ENCODE measurements around the gene MRPL58. TPM values are rescaled to one million over a fixed set of nuclear protein-coding genes. Genes with fewer than 3 reads are reported as not detected.

Gene MRPL58
- total RNA-seq, 1 experiment from 2014 or later: 148 TPM

DNA sequence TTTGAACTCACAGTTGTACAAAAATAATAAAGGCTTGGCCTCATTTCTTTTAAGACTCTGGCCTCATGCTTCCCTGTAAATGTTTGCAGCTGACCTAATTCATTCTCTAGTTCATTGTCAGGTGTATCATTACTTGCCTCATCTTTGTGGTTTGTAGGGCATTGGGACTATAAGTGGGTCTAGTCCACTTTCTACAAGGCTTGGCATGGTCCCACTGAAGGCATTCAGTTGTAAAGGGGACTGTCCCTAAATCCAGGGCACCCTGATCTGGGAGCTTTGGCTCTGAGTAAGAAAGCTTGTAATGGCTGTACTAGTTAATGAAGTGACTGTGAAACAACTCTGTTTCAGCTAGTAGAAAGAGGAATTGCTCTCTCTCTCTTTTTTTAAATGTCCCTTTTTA is 37.2 kb downstream of the MRPL58 start:
- Histone ChIP-seq H3K36me3 (peaks cover 44% of the 10 kb centered on the region), H3K27me3 (no peaks in the 10 kb centered on the region), H3K9me3 (no peaks in the 10 kb centered on the region), H3K4me3 (no peak overlapping the region)
- no peak for DNase-seq

DNA sequence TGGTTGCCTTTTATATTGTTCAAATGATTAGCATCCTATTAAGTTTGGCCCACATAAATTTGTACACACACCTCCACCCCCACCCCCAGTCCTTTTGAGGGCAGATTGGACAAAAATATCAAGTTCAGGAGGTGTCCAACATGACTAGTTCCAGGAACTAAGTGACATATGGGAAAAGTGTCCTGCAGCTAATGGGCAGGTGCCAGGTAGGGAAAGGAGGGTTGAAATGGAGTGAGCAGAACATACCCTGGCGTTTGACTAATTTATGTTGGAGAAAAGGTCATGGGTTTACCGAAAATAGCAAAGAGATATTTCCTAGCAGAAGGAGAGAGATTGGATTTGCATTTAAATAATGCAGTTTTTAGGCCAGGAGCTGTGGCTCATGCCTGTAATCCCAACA is 39.5 kb downstream of the MRPL58 start:
- no peak overlapping the region for H3K4me3 ChIP-seq
- H3K27me3 ChIP-seq: no peaks in the 10 kb centered on the region
- H3K9me3 ChIP-seq: no peaks in the 10 kb centered on the region
- DNase-seq: no peak
- peaks cover 52% of the 10 kb centered on the region for H3K36me3 ChIP-seq

GRCh38 chr17:75059369-75060345 is 47.2 kb downstream of the MRPL58 start:
- Histone ChIP-seq H3K36me3 (peaks cover 55% of the 10 kb centered on the region), H3K9me3 (no peaks in the 10 kb centered on the region), H3K4me3 (no peak overlapping the region), H3K27me3 (no peaks in the 10 kb centered on the region)
- no peak for DNase-seq

DNA sequence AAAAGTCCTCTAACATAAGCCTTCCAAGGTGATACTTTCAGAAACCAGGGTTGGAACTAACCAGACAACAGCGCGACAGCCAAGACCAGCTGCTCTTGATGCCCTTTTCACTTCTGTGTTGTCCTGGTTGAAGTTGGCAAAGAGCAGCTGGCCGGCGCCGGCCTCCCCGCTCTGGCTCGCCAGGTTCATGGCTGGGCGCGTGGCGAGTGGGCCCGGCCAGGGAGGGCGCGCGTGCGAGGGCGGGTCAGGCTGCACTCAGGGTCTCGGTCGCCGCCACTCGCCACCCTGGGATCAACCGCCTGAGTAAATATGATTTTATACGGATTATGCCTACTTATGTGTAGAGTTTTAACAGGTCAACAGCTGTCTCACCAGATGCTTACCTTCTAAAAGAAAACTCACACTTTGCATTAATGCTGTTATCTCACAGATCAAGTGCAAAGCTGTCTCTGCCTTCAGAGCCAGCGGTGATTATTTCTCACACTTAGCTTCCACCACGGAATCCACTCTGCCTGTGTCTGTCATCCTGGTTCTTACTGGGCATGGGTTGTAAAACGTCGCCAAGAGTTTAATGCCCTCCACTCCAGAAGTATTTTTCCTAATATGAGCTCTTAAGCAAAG is 48.1 kb downstream of the MRPL58 start:
- H3K36me3 ChIP-seq: peaks cover 46% of the 10 kb centered on the region
- no peak for DNase-seq
- H3K4me3 ChIP-seq: no peak overlapping the region
- no peaks in the 10 kb centered on the region for H3K9me3 ChIP-seq
- H3K27me3 ChIP-seq: no peaks in the 10 kb centered on the region

DNA sequence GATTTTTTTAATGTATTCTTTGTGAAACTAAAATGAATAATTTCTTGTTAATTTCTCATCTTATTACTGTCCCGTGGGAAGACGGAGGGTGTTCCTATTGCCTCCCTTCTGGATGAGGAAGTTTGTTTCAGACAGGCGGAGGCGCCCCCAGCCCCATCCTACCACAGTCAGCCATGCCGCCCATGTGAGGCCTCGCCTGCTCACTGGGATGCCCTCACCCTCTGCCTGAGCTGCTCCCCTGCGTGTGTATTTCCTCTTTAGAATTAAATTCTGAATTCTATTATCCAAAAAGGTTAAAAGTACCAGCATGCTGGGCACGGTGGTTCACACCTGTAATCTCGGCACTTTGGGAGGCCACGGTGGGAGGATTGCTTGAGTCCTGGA is 48.6 kb downstream of the MRPL58 start:
- Histone ChIP-seq H3K9me3 (no peaks in the 10 kb centered on the region), H3K27me3 (no peaks in the 10 kb centered on the region), H3K4me3 (no peak overlapping the region), H3K36me3 (peaks cover 46% of the 10 kb centered on the region)
- DNase-seq: no peak

GRCh38 chr17:75061618-75062017 is 49.1 kb downstream of the MRPL58 start:
- Histone ChIP-seq H3K36me3 (peaks cover 46% of the 10 kb centered on the region), H3K27me3 (no peaks in the 10 kb centered on the region), H3K4me3 (no peak overlapping the region), H3K9me3 (no peaks in the 10 kb centered on the region)
- DNase-seq: no peak

DNA sequence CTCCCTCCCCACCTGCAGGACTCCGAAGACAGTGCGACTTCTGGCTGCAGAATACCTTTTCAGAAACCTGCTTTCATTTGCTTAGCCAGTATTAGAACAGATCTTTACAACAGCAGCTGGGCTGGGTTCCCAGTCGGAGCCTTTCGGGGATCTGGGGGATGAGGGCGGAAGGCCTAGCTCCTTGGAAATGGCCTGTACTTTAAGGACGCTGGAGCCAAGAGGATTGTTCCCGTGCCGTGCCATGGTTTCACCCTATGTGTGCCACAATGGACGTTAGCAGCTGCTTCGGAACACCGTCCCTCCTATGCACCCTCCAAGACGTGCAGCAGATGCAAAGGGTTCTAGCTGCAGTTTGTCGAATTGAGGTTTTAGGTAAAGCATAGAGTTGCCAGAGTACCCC is 50.7 kb downstream of the MRPL58 start:
- Histone ChIP-seq H3K4me3 (no peak overlapping the region), H3K27me3 (no peaks in the 10 kb centered on the region), H3K36me3 (peaks cover 37% of the 10 kb centered on the region), H3K9me3 (no peaks in the 10 kb centered on the region)
- DNase-seq: no peak

DNA sequence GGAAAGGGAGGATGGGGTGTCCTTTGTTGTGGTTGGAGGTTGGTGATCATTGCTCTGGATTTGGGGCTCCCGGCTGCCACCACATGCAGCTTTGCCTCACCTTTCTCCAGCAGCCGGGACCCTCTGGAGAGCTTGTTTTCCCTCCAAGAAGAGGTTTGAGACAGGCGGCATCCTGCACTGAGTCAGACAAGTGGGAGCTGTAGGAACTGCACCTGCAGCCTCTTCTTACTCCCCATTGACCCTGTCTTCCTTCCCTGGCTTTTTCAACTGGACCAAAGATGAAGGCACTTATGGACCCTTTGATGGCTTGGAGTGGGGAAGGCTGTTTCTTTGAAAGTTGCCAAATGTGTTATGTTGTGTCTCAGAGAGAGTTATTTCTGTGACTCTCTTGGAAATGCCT is 51.2 kb downstream of the MRPL58 start:
- no peaks in the 10 kb centered on the region for H3K9me3 ChIP-seq
- H3K36me3 ChIP-seq: peaks cover 37% of the 10 kb centered on the region
- DNase-seq: no peak
- no peaks in the 10 kb centered on the region for H3K27me3 ChIP-seq
- no peak overlapping the region for H3K4me3 ChIP-seq

- H3K27me3 ChIP-seq: no peaks in the 10 kb centered on the region
- no peak overlapping the region for H3K4me3 ChIP-seq
- H3K9me3 ChIP-seq: no peaks in the 10 kb centered on the region
- no peak for DNase-seq
- H3K36me3 ChIP-seq: peaks cover 37% of the 10 kb centered on the region
These were observed 51.6 kb downstream of the MRPL58 start for GRCh38 chr17:75064040-75064439.

- Histone ChIP-seq H3K4me3 (no peak overlapping the region), H3K27me3 (no peaks in the 10 kb centered on the region), H3K9me3 (no peaks in the 10 kb centered on the region), H3K36me3 (peaks cover 37% of the 10 kb centered on the region)
- DNase-seq: no peak
These were observed 52.0 kb downstream of the MRPL58 start for GRCh38 chr17:75064460-75064859.

- no peak for DNase-seq
- Histone ChIP-seq H3K27me3 (no peaks in the 10 kb centered on the region), H3K4me3 (no peak overlapping the region), H3K9me3 (no peaks in the 10 kb centered on the region), H3K36me3 (peaks cover 37% of the 10 kb centered on the region)
These were observed 52.5 kb downstream of the MRPL58 start for GRCh38 chr17:75064867-75065561.

DNA sequence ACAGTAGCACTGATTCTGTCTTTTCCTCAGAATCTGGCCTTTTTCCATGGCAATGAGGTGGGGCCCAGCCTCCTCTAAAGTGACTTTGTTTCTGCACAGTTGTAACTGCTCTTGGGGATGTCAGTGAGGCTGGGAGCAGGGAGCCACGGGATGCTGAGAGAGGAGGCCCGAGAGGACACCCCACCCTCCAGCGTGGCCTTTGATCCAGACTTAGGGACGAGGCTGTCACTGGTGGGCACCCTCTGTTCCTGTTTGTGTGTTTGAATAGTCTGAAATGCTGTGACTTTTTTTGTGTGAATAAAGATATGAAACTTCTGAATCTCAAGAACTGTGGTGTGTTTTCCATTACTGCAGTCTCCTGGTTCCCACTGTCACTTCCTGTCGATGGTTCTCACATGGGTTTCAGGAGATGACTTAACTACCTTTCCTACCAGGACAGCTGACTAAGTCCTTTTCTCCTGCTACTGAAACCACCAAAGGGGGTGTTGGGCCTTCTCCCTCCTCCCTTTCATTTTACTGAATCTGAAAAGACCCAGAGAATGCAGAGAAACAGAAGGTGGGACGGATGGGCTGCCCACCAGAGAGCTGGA is 53.2 kb downstream of the MRPL58 start:
- peaks cover 36% of the 10 kb centered on the region for H3K36me3 ChIP-seq
- H3K4me3 ChIP-seq: no peak overlapping the region
- H3K9me3 ChIP-seq: no peaks in the 10 kb centered on the region
- H3K27me3 ChIP-seq: no peaks in the 10 kb centered on the region
- no peak for DNase-seq

- H3K36me3 ChIP-seq: peaks cover 16% of the 10 kb centered on the region
- peak; percentile 33 for DNase-seq
- no peak overlapping the region for H3K4me3 ChIP-seq
- H3K27me3 ChIP-seq: no peaks in the 10 kb centered on the region
- no peaks in the 10 kb centered on the region for H3K9me3 ChIP-seq
These were observed 55.4 kb downstream of the MRPL58 start for GRCh38 chr17:75067856-75068255.

DNA sequence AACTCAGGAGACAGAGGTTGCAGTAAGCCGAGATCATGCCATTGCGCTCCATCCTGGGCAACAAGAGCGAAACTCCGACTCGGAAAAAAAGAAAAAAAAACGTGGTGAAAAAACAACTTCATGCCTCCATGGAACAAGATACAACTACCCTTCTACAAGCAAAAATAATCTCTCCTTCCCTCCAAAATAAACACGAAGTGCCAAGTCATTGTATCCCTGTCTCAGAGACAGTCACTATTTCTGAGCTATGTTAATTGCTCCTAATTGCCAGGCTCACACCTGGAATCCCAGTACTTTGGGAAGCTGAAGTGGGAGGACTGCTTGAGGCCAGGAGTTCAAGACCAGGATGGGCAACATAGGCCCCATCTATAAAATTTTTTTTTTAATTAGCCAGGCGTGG is 56.3 kb downstream of the MRPL58 start:
- H3K27me3 ChIP-seq: no peaks in the 10 kb centered on the region
- peaks cover 7% of the 10 kb centered on the region for H3K36me3 ChIP-seq
- no peaks in the 10 kb centered on the region for H3K9me3 ChIP-seq
- H3K4me3 ChIP-seq: no peak overlapping the region
- no peak for DNase-seq

- H3K36me3 ChIP-seq: no peaks in the 10 kb centered on the region
- no peak overlapping the region for H3K4me3 ChIP-seq
- no peaks in the 10 kb centered on the region for H3K27me3 ChIP-seq
- H3K9me3 ChIP-seq: no peaks in the 10 kb centered on the region
- no peak for DNase-seq
These were observed 57.3 kb downstream of the MRPL58 start for GRCh38 chr17:75069783-75070182.

Data from MG63 (cell line).